GM10266 (cell line): ENCODE measurements around the gene SUPT20H.

Experiments
- DNase-seq: peaks from one replicate; pipeline ENCODE4 v3.0.0; 2012; ENCODE audit errors: extremely low spot score
- TF ChIP-seq, protein P1 (sequence below): IDR thresholded peaks from 2 replicates; pipeline ENCODE4 v1.5.1; 2012; ENCODE audit warnings: mild to moderate bottlenecking, low read depth; ENCODE audit not compliant: control insufficient read depth, insufficient read depth; ENCODE audit errors: missing control alignments

Gene SUPT20H

DNA sequence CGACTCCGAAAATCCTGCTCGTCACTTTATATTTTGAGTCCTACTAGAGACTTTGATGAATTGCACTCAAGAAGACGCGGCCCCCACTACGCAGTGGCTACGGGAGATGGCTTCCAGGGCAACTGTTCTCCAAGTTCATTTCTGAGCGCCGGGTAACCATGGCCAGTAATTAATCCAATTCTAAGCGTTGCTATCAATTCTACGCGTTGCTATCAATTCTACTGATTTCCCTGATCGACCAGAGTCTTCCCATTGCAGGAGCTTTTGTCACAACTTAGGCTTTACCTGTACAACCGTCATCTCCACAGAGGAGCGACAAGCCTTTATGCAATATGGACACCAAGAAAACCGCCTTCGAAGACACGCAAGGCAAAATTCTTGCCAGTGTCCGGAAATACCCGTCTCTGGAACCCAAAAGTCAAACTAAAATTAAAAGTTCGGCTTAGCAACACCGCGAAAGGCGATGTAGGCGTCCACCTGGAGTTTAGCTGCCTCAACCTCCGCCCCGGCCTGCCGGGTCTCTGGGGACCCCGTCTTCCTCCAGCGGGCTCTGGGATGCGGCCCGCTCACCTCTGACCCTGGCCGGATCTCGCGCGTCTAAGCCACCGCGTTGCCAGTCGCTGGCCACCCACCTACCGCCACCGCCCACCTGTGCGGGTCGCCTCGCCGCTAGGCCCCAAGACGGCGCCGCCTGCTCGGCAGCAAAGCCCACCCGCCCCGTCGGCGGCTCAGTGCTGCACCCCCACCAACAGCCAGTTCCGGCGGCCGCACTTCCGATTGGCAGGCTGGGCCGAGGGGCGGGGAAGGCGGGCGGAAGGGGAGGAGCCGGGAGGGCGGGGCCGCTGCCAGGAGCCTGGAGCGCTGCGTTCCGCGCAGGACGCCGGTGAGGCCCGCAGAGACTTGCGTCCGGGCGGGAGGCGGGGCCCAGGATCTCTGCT lies at the start of gene SUPT20H:
Gene SUPT20H, minus strand, starts transcription at position 779 of the 938 bp plus-strand sequence. CDS start 8,198 bp downstream, outside the sequence.
- TF ChIP-seq, protein P1, sequence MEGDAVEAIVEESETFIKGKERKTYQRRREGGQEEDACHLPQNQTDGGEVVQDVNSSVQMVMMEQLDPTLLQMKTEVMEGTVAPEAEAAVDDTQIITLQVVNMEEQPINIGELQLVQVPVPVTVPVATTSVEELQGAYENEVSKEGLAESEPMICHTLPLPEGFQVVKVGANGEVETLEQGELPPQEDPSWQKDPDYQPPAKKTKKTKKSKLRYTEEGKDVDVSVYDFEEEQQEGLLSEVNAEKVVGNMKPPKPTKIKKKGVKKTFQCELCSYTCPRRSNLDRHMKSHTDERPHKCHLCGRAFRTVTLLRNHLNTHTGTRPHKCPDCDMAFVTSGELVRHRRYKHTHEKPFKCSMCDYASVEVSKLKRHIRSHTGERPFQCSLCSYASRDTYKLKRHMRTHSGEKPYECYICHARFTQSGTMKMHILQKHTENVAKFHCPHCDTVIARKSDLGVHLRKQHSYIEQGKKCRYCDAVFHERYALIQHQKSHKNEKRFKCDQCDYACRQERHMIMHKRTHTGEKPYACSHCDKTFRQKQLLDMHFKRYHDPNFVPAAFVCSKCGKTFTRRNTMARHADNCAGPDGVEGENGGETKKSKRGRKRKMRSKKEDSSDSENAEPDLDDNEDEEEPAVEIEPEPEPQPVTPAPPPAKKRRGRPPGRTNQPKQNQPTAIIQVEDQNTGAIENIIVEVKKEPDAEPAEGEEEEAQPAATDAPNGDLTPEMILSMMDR: no peak

DNA sequence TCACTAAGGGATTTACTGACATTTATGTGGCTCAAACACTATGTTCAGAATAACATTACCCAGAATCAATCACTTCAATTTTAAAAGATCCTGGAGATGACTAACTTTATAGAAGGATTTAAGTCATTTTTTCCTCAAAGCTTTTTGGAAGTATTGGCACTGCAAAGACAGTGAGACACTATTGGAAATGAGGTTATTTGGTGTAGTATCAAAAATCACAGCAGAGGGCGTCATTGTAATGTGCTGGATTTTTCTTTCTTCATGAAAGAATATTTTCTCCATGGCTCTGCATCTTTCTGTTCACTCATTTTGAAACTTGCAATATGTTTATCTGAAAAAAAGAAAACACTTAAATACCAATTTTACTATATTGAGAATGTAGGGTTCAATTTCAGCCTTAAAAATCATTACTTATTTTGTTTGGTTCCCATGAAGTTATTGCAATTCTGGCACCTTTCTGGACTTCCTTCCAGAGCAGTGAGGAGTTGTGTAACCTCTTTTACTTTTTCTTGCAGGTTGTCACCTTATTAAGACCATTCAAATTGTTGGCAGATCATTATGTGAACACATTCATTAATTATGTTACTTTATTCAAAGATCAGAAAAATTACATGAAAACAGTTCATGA lies 49.7 kb upstream of the SUPT20H start:
- no peak for DNase-seq
- TF ChIP-seq, protein P1: peak; percentile 27

More for the DNA sequence above, at the start of gene SUPT20H:
- peak; percentile 93 for DNase-seq

DNA sequence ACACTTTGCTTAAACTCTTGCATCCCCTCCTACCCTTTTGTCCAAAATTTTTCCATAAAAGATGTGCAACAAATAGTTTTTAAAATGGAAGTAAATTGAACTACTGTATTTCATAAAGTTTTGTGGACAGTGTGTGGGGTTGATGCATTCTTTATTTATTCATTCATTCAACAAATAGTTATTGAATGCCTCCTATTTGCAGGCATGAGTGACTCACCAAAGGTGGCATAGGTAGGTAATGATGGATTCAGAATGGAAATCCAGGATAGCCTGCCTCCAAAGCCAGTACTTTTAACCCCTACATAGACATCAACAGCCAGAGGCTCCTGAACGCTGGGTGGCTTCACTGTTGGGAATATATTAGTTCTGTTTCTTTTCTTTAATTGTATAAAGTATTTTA lies 48.4 kb upstream of the SUPT20H start:
- TF ChIP-seq, protein P1: no peak
- DNase-seq: no peak

DNA sequence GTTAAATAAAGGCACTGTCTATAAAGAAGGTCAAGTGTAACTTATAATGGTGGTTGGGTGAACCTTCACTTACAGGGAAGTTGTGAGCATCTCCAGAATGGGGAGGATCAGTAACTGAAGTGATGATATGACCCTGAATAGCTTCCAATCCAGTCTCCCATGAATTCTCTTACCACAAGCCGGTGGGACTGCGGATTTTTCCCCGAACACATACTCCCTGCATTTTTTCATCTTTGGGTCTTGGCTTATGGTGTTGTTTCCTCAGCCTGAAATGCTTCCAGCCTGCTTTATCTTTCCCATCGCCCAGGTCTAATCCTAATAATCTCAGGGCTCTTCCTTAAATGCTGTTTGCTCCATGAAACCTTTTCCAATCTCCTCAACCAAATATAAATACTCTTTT lies 48.0 kb upstream of the SUPT20H start:
- no peak for DNase-seq

DNA sequence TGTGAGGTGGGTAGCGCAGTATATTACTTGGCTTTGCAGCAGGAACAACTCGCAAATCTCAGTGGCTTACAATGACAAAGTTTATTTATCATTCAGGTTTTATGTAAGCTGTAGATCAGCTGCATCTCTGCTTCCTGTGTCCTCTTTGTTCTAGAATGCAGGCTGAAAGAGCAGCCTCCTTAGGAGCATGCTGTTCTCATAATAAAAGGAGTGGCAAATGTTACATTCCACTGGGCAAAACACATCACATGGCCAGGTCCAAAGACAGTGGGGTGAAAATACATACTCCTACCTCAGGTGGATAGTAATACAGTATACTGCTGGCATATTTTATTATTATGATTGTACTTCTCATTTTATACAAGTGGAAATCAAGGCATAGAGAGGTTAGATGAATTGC lies 47.2 kb upstream of the SUPT20H start:
- TF ChIP-seq, protein P1: no peak
- DNase-seq: no peak

More for the DNA sequence above, 48.0 kb upstream of the SUPT20H start:
- TF ChIP-seq, protein P1: no peak

DNA sequence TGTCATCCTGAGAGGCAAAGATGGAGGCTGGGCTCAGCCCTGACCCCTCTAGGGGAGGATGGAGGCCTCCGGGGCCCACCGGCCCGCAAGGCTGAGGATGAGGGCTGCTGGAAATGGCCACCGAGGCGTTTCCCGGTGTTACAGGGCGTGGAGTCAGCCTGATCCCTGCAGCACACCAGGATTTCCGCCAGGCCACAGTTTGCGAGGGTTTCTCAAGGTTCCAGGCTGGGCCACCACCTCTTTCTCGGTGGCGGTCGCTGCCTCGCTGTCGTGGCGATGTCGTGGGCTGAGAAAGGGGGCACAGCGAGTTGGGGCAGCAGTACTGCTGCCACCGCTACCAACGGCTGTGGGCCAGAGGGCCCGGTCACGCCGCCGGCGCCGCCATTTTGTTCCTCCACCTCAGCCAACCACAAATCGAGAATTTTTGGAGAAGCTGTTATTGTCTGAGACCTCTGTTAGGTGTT lies 45.8 kb upstream of the SUPT20H start, which contains the start of gene CSNK1A1L:
Gene CSNK1A1L, minus strand, starts transcription at position 414 of the 464 bp plus-strand sequence. Its CDS starts 408 bp downstream, at position 6.
- DNase-seq: no peak
- TF ChIP-seq, protein P1: no peak
